Urinary bladder (tissue), 4 donors: Measurements from ENCODE around the gene HS6ST3. TPM values are rescaled to one million over a fixed set of nuclear protein-coding genes. Genes with fewer than 3 reads are reported as not detected.
"Not testable (repeated sequence)": the region's sequence is repeated elsewhere in the genome, so short reads cannot be mapped to it uniquely, and the experiment has no call there.

Experiments
- DNase-seq: peaks from one replicate; pipeline ENCODE4 v3.0.0-alpha.2; 2015; ENCODE audit errors: extremely low spot score
- H3K27ac ChIP-seq: one replicate; pipeline ENCODE4 v1.5.1; 2013; ENCODE audit warnings: low read depth, mild to moderate bottlenecking, moderate library complexity
- H3K36me3 ChIP-seq: one replicate; pipeline ENCODE4 v1.6.1; 2013; ENCODE audit warnings: mild to moderate bottlenecking, moderate library complexity; ENCODE audit not compliant: insufficient read depth
- H3K4me1 ChIP-seq: one replicate; pipeline ENCODE4 v1.6.1; 2013; ENCODE audit warnings: mild to moderate bottlenecking, moderate library complexity; ENCODE audit not compliant: insufficient read depth
- H3K4me3 ChIP-seq: one replicate; pipeline ENCODE4 v1.5.1; 2013; ENCODE audit warnings: low read depth, low read length
- WGBS: extraction: QIAGEN DNeasy Blood & Tissue Kit; methylation state at CpG from one replicate; pipeline ENCODE4 v1.1.7; 2013; 5-methylcytosine and 5-hydroxymethylcytosine counted together
- polyA plus RNA-seq: library from polyadenylated mRNA; stranded (reverse); fragments of 200-250 nt; gene quantifications from one replicate; pipeline ENCODE4 v1.2.3, GENCODE V29; 2013
- total RNA-seq: library from RNA; depleted of rRNA; stranded (reverse); fragments of >200 nt; gene quantifications from one replicate; pipeline ENCODE4 v1.2.3, GENCODE V29; 2014
- donor health status: healthy with polysubstance abuse.
- donor health status: healthy.

Gene HS6ST3
- total and polyA plus RNA-seq, 2 donors: 0.37 to 1.4 TPM

GRCh38 chr13:96075953-96076543, 13.9 kb upstream of the HS6ST3 start:
- no peak for DNase-seq
- no peak overlapping the region for H3K27ac ChIP-seq
- H3K4me3 ChIP-seq: no peak overlapping the region
- 67% methylated on average over 3 of the region's 3 CpGs for WGBS
- no peaks in the 10 kb centered on the region for H3K4me1 ChIP-seq
- H3K36me3 ChIP-seq: no peaks in the 10 kb centered on the region

GRCh38 chr13:96080676-96081075, 9.2 kb upstream of the HS6ST3 start:
- Histone ChIP-seq H3K27ac (no peak overlapping the region), H3K36me3 (no peaks in the 10 kb centered on the region), H3K4me1 (no peaks in the 10 kb centered on the region), H3K4me3 (no peak overlapping the region)
- no peak for DNase-seq
- 91% methylated on average over 5 of the region's 5 CpGs for WGBS

DNA sequence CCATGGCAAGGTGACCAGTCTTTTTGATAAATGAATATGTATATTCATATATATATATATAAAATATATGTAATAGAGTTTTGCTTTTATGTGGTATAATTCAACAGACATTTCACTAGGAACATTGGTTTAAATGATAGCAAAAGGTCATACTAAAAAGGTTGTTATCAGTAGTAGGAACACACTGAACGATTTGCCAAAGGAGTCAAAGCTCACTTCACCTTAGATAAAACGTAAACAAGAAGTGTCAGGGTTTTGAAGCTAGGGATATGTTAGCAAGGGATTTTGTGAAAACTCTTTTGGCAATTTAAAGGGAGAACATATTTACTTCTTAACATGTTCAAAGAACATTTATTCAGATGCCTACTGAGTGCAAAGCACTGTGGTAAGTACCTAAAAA, 8.0 kb upstream of the HS6ST3 start:
- 43% methylated on average over 2 of the region's 2 CpGs for WGBS
- DNase-seq: no peak
- no peaks in the 10 kb centered on the region for H3K4me1 ChIP-seq
- no peak overlapping the region for H3K27ac ChIP-seq
- H3K4me3 ChIP-seq: no peak overlapping the region
- no peaks in the 10 kb centered on the region for H3K36me3 ChIP-seq

DNA sequence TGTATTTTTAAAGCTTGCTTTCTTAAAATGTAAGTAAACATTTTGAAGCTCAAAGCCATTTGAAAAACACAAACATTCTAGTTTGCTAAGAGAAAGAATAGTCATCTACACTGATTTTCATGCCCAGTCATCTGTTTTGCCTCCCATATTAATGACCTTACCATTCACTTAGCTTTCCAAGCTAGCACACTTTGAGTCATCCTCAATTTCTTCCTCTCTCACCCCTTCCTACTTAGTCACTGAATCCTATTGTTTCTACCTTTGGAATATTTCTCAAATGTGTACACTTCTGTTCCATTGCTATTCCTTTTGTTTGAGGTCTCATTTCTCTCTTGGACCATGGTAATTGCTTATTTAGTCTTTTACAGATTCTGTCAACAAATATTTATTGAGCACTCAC, 7.3 kb upstream of the HS6ST3 start:
- Histone ChIP-seq H3K4me3 (no peak overlapping the region), H3K36me3 (no peaks in the 10 kb centered on the region), H3K4me1 (no peaks in the 10 kb centered on the region), H3K27ac (no peak overlapping the region)
- DNase-seq: no peak

- 94% methylated on average over 1 of the region's 1 CpG for WGBS
- Histone ChIP-seq H3K27ac (no peak overlapping the region), H3K4me3 (no peak overlapping the region), H3K4me1 (no peaks in the 10 kb centered on the region), H3K36me3 (no peaks in the 10 kb centered on the region)
- DNase-seq: no peak
Measured at GRCh38 chr13:96086736-96087135, 3.2 kb upstream of the HS6ST3 start.

DNA sequence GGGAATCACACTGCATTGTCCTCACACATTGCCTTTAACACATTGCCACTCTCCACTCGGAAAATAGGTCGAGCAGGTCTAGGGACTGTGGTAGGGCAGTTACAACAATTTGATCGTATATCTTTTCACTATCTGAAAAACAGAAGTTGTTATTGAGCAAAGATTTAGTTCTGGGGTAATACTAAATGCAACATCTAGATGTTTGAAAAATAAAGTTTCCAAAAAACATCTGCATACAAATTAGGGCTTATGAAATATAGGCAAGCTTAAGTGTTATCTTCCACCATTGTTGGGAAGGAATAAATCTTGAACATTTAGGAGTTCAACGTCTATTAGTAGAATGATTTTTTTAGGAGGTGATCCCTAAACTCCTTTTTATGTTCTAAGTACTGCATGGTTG, 768 bp upstream of the HS6ST3 start:
- DNase-seq: no peak
- no peak overlapping the region for H3K4me3 ChIP-seq
- H3K4me1 ChIP-seq: no peaks in the 10 kb centered on the region
- 61% methylated on average over 4 of the region's 4 CpGs for WGBS
- no peaks in the 10 kb centered on the region for H3K36me3 ChIP-seq
- H3K27ac ChIP-seq: no peak overlapping the region

GRCh38 chr13:96090240-96091101, 564 bp downstream of the HS6ST3 start:
- DNase-seq: no peak
- WGBS: under 1% methylated on average over 133 of the region's 133 CpGs
- Histone ChIP-seq H3K27ac (no peak overlapping the region), H3K4me1 (no peaks in the 10 kb centered on the region), H3K36me3 (no peaks in the 10 kb centered on the region), H3K4me3 (peak overlapping the region; percentile 63)

DNA sequence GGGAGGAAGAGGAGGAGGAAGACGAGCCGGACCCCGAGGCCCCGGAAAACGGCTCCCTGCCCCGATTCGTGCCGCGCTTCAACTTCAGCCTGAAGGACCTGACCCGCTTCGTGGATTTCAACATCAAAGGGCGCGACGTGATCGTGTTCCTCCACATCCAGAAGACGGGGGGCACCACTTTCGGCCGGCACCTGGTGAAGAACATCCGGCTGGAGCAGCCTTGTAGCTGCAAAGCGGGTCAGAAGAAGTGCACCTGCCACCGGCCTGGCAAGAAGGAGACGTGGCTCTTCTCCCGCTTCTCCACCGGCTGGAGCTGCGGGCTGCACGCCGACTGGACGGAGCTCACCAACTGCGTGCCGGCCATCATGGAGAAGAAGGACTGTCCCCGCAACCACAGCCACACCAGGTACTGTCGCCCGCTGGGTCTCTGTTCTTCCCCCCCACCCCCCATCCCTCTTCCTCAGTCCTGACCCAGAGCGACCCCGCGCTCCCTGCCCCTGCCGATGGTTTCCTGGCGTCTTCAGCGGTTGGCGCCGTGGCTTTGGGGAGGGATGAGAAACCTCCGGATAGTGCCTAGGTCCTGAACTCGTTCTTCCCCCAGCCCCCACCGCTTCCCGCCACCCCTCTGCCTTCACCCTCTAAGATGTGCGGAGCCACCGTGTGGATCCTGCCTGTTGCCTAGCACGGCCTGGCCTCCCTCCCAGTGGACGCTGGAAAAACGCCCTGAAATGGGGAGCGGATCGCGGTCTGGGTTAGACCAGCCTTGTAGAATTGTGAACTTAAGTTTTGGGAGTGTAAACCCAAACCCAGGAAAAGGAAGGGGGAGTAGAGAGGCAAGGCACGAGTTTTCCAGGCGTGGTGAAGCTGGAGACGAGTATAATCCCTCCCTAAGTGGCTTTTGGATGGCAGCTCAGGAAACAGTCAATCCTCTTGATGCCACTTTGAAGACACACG, 1.5 kb downstream of the HS6ST3 start:
- Histone ChIP-seq H3K4me3 (peak overlapping the region; percentile 63), H3K36me3 (no peaks in the 10 kb centered on the region), H3K4me1 (no peaks in the 10 kb centered on the region), H3K27ac (no peak overlapping the region)
- no peak for DNase-seq
- 3% methylated on average over 57 of the region's 57 CpGs for WGBS

- H3K36me3 ChIP-seq: no peaks in the 10 kb centered on the region
- H3K27ac ChIP-seq: no peak overlapping the region
- H3K4me3 ChIP-seq: no peak overlapping the region
- H3K4me1 ChIP-seq: no peaks in the 10 kb centered on the region
- DNase-seq: no peak
Measured at GRCh38 chr13:96093296-96094006, 3.5 kb downstream of the HS6ST3 start.

DNA sequence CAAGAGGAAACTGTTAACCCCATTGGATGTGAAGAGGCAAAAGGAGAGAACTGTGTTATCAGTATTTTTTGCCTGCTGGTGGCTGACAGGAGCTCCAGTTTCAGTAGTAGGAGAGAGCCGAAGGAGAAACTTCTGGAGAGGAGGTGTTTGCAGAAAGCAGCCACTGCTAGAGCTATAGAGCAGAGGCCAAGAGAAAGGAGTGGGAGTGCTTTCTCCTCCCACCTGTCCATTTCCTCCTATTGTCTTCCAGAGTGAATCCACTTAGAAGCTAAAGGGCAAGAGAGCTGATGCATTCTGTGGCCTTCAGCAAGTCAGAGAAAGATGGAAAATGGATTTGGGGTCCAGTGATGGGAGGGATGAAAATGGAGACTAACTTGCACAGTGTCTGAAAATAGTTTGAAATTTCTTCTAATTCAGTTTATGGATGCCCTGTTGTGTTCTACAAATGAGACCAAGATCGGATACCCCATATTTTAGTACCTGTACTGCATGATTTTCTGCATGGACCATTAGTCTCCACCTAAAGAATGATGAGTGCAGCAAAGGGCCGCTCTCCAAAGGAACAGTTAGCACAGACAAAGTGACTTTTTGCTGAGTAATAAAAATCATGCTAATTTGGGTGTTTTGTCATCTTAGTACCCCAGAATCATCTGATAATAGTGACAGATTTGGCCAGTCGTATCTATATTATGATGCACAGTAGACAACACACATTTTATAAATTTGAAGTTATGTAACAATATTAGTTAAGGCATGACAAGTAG, 10.7 kb downstream of the HS6ST3 start:
- 85% methylated on average over 4 of the region's 4 CpGs for WGBS
- H3K36me3 ChIP-seq: no peaks in the 10 kb centered on the region
- no peak for DNase-seq
- no peaks in the 10 kb centered on the region for H3K4me1 ChIP-seq
- no peak overlapping the region for H3K27ac ChIP-seq
- no peak overlapping the region for H3K4me3 ChIP-seq

DNA sequence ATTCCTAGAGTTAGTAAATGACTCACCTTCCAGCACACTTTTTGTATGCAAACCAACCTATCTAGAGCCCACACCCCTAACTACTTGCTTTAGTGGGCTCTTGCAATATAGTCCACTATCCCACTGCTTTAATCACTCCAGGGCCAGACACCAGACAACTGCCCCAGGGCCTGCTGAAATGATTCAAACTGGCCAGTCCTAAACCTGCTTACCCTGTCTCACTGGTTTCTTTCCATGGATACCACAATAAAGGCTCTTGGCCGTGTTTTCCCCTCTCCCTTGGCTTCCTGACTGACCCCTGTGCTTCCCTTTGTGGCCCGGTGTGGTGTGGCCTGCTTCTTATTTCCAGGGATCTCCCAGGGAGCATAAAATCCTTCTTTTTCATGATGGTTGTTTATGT, 14.6 kb downstream of the HS6ST3 start:
- 26% methylated on average over 2 of the region's 2 CpGs for WGBS
- no peak for DNase-seq
- Histone ChIP-seq H3K4me1 (no peaks in the 10 kb centered on the region), H3K27ac (no peak overlapping the region), H3K36me3 (no peaks in the 10 kb centered on the region), H3K4me3 (no peak overlapping the region)

- H3K36me3 ChIP-seq, DNase-seq: not testable (repeated sequence)
- WGBS: 89% methylated on average over 8 of the region's 8 CpGs
Measured at GRCh38 chr13:96108072-96108471, 18.2 kb downstream of the HS6ST3 start.

GRCh38 chr13:96109125-96109524, 19.2 kb downstream of the HS6ST3 start:
- H3K27ac ChIP-seq: no peak overlapping the region
- 89% methylated on average over 4 of the region's 4 CpGs for WGBS

More at GRCh38 chr13:96108072-96108471, 18.2 kb downstream of the HS6ST3 start:
- not testable (repeated sequence) for H3K4me3 ChIP-seq, H3K4me1 ChIP-seq, H3K27ac ChIP-seq

More at GRCh38 chr13:96109125-96109524, 19.2 kb downstream of the HS6ST3 start:
- Histone ChIP-seq H3K4me1 (no peaks in the 10 kb centered on the region), H3K36me3 (no peaks in the 10 kb centered on the region), H3K4me3 (no peak overlapping the region)
- DNase-seq: no peak
